HG03460 (cell line): ENCODE measurements around the gene XCL1.

Source experiments
- ATAC-seq: cut with Tn5 transposase; IDR thresholded peaks from one replicate; pipeline ENCODE4 v1.9.1; 2021; ENCODE audit not compliant: unreplicated experiment

Gene XCL1

DNA sequence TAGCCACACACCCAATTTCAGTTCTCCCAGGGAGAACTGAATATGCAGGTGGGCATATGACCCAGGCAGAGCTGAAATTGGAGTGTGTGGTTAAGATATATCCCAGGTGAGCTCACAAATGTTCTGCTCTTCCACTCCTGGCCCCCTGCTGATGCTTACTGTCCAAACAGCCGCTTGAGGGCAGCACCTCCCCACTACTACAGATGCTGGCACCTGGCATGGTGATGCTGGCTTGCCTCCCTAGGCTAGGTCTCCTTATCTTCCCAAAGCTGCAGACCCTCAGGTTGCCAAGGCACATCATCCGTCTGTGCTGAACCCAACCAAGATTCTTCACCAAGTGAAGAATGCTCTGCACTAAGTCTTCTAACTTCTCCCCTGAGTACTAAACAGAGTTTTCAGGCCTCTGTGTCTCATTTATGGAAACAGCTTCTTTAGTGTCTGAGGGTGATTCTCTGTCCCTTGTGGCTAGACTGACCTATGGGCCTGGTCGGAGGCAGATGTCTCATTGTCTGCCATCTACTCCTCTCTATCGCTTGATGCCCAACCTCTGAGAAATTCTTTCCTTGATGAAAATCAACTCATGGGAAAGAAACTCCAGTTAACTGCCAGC, 27.2 kb downstream of the XCL1 start:
- ATAC-seq, result no peak

DNA sequence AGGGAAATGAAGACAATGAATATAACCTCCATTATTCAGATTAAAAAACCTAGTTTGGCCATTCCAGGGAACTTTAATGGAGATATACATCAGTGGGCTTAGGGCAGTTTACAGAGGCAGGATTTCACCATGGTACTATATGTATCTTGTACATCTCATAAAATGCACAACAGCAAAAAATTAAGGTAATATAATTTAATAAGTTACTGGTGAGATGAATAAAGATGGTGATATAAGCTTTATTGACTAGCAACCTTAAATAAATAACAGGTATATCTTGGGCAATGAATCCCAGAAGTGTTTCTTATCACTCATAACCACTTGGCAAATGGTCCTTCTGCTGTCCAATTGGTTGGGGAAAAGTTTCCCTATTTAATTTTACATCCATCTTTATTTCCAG, 29.0 kb downstream of the XCL1 start:
- ATAC-seq, result no peak

DNA sequence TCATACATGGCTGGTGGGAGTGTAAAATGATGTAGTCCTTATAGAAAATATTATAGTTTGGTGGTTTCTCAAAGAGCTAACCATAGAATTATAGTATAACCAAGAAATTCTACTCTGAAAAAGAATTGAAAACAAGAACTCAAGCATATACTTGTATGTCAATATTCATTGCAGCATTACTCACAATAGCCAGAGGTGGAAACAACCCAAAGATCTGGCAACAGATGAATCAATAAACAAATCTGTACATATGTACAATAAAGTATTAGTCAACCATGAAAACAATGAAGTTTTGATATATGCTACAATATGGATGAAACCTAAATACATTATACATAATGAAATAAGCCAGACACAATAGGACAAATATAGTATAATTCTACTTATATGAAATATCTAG, 29.7 kb downstream of the XCL1 start:
- no peak for ATAC-seq

DNA sequence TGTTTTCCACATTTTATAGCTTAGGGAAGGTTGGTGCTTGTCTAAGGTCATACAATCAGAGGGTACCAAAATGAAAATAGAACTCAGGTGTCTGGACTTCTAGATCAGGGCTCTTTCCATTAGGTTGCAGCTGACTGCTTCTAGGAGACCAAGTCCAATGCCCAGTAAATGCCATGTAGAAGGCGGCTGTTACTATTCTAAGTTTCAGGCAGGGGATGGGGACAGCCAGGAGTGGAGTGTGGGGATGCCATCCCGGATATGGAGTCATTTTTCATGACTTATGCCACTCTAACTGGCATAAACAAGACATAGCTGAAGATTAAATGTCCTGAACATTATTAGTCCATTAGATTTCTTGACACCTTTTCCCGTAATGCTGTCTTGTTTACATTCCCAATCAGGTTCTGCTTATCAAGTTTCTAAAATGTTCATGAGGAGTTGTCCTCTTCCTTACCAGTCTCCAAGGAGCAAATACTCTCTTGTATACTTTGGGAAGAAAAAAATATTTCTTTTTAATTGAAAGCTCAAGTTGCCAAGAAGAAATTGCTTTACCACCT, 31.5 kb downstream of the XCL1 start:
- ATAC-seq, result no peak

DNA sequence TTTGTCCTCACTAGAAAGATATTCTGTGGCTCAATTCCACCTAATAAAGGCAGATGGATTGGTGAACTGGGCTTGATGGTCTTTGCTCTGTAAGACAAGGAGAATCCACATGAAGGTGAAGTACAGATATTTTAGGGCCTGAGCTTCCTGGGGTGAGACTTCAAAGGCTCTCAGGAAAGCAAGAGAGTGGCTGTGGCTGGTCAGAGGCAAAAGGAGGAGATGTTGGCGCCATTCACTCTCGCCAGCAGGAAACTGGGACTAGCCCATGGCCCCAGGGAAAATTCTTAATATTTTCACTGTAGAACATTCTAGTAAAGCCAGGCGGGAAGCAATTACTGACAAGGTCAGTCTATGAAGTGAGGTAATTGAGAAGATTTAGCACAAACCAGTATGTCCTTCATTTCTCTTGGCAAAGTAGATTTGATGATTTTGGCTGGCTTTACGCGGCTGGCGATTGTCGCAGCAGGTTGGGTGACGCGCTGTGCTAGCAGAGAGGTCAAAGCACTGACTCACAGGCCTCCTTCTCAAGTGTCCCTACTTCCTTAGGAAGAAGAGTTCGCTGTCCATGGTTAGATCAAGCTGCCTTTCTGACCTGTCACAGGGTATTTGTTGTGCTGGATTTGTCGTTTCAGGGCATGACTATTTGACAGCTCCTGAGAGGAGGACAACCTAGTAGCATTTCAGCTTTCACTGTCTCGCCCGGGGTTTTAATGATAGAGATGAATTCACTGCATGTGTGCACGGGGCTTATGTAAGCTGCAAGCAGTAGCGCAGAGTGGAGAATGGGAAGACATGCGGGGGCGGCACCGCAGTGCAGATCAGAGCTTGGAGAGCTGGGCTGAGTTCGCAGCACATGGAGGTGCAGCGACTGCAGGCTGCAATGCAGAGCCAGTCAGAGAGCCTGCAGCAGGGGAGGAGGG, 32.7 kb downstream of the XCL1 start:
- ATAC-seq, result no peak

DNA sequence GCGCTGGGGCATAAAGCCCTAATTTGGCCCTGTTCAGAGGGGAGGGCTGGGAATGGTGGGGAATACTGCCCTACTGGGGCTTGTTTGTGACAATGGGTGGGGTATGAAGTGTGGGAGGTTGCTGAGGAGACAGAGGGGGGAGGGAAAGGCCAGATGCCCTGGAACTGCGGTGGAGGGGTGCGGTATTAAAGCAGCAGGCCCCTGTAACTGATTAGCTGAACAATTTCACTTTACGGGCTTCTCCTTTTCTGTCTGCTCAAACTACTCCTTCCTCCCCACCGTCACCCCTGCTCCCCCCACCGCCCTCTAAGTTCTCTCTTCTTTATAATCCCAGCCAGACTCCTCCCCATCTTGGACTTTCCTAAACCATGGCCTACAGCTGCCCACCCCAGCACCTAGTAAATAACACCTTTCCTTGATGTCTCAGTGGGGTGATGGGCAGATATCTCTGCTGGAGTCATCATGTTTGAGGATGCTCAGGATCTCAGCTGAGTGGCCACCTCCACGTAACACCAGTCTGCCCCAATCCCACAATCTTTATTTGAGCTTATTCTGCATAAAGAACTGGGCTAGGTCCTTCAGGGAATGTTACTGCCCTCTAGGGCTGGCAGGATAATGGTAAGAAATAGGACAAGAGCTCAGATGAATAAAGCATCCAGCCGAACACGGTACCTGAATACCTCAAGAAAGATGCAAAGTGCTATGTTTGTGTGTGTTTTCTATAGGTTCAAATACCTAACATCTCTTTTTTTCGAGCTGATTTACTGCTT, 33.5 kb downstream of the XCL1 start:
- no peak for ATAC-seq

DNA sequence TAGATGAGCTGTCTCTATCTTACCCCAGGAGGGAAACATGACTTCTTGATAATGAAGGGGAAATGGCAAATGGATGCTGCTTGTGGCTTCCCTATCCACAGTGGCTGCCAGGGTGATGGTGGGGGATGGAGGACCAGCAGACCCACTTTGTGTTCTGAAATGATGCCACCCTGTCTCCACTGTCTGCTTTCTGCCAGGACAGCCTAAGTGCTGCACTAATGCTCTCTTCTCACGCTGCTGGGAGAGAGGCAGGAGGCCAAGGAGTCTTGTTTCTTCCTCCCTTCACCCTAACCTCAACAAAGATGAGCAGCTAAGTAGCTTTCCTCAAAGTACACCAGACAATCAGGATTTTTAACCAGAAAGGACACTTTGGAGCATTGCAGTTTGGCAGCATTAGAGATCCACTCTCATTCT, 36.6 kb downstream of the XCL1 start:
- ATAC-seq, result no peak

DNA sequence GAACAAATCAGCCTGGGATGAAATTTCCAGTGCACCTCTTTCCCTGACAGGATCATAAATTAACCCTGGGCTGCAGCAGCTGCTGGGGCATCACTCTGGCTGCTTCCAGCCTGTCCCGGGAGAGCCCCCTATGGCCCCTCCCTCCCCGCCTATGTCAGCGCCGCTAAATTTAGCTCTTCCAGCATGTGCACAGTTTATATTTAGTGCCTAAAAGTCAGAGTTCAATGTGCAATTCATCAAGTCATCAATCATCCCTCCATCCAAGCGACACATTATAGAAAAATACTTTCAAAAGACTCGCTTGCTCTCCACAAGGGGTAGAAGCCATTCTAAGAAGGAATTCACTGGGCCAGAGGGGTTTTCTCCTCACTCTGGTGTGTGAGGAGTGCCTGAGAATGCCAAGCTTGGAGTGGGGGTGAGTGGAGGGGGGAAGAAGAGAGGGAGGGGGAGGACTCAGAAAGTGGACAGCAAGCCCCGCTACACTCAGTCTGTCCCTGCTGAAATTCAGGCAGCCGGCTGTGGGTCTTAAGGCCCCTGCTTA, 37.4 kb downstream of the XCL1 start:
- ATAC-seq, result no peak

DNA sequence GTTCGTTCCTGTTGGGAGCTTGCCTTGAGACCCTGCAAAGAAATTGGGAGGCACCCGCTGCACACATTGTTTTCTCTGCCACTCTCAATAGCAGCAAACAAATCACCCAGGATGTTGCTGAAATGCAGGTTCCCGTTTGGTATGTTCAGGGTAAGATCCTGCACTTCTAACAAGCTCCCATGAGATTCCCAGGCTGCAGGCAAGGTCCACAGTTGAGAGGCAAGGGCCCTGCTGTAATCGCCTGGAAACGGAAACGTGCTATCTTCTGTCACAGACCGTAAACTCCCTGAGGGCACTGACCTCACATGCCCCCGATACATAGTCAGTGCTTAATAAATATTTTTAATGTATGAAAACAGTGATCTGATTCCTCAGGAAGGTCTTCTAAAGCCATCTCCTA, 37.8 kb downstream of the XCL1 start:
- ATAC-seq, result no peak

DNA sequence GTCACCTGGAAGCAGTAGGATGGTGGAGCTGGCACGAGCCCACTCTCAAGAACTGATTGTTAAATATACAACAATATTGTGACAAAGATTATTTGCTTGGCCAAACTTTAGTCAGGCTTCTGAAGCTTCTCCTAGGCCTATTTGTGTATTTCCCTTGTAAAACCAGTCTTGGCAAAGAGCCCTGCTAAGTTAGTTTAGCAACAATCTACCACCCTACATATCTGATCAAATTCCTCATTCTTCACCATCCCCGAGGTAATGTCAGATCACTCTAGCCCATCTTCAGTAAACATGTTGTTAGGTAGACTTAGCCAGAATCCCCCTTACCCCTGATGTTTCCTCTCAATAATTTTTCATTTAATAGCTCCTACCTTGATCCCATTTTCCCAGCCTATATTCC, 39.6 kb downstream of the XCL1 start:
- no peak for ATAC-seq

DNA sequence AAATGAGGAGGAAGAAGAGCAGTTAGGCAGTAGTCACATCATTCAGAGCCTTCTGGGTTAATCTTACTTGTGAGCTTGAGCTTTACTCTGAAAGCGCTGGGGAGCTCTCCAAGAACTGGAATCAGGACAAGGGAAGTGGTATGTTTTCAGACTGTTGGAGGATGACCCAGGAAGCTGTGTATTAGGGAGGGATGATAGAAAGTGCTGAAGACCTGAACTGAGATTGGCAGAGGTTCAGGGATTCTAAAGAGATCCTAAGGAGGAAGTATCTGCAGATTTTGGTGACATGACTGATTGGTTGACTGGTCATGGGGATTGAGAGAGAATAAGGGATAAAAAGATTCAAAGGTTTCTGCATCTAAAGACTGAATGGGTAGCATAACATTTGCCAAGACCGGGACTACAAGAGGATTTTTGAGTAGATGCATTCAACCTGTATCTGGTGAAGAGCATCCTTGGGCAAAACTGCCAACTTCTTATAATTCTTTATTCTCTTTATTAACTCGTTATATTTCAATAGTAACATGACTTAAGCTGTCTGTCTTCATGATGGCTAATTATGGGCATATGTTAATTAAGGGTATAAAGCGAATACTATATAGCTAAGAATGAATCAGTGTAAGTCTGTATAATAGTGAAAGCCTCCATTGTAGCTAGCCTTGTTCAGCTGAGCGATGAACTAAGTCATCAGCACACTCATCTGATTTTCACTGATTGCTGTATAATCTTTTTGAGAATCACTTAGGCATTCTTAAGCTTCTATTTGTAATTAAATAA, 41.8 kb downstream of the XCL1 start:
- ATAC-seq, result no peak

DNA sequence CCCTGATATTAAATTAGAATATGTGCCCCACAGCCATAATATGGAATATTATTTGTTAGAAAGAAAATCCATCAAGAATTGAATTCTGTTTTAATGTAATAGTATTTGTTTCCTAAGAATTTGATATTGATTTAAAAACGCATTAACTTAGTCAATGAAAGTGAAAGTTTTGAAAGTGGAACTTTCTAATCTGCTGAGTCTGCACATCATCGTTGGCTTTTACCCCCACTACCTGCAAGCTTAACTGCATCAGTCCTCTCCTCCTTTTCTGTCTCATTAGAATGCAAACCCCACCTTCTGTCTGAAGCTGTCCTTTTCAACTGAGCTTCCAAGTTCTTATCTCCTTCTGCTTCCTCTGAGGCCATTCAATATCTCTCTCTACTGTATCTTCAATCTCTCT, 42.5 kb downstream of the XCL1 start:
- ATAC-seq, result no peak

DNA sequence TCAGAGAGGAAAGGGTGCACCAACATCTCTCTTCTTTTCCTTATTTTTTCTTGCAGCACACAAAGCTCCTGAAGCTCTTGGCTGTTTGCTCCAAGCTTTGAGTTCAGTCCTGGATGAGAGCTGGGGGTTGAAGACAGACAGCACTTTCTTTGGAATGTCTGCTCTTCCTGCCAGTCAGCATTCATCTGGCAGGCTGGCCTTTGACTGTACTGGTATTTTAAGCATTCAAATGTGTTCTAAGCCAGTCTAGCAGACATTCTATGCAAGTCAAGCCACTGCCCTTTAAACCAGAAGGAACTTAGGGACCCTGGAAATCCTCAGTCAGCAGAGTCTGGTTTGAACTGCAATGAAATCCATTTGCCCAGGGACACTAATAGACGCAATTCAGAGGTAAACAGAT, 45.0 kb downstream of the XCL1 start:
- ATAC-seq, result no peak

DNA sequence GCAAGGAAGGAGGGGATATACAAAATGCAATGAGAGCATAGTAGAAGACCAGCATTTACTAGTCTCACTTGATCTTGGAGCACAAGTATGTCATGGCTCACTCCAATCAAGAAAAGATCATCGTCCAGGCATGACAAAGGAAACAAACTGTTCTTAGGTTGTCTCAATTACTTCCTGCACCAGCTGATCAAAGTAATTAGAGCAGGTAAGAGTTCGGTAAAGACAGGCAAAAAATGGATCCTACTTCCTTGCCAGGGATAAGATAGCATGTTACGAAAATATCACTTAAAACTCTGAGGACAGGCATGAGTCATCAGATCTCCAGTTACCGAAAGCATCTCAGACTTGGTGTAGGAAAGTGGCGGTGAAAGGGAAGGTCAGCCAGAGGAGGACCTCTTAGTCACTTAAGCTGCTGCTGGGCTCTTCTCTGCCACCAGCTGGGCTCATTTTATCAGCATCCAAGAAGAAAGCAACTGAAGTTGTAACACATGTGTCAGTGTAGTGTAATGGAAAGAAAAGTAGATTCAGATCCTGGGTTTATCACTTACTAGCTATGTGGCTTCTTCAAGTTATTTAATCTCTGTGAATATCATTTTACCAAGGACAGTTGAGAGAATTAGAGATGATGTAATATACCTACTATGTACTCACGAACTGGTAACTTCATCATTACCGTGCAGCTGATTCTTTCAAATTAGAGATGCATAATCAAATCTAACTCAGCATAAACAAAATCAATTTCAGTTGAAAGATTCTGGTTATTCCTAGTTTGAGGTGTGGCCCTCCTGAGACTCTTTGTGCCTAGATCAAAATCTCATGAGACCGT, 46.8 kb downstream of the XCL1 start:
- ATAC-seq, result no peak

DNA sequence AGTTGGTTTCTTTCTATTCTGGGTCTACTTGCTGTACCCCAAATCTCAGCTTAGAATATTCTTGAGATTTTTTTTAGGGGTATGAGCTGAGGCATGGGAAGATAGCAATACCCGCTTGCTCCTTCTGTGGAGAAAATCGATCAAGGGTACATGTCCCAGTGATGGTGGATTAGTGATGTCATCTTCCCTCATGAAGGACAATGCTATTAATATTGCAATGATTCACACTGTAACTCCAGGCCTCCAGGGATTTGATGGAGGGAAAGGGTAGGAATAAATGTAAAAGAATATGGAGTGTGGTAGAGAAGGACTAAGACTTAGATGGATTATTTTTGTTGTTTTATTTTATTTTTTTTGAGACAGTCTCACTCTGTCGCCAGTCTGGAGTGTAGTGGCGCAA, 47.4 kb downstream of the XCL1 start:
- ATAC-seq, result no peak

DNA sequence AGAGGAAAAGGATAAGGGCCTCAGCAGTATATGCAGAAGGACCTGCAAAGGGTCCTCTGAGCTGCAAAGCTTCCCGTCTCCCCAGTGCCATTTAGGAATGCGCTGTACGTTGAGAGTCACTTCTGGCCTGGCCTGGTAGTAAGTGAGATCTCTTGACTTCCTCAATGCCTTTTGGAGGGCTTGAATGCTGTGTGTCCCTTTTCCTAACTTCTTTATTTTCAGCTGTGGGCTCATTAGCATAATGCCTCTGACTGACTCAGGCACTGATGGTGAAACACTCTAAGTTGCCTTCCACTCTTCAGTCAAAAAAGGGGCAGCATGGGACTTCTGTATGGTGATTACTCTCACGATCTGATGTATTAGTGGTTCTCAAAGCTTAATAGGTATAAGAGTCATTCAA, 49.9 kb downstream of the XCL1 start:
- no peak for ATAC-seq

DNA sequence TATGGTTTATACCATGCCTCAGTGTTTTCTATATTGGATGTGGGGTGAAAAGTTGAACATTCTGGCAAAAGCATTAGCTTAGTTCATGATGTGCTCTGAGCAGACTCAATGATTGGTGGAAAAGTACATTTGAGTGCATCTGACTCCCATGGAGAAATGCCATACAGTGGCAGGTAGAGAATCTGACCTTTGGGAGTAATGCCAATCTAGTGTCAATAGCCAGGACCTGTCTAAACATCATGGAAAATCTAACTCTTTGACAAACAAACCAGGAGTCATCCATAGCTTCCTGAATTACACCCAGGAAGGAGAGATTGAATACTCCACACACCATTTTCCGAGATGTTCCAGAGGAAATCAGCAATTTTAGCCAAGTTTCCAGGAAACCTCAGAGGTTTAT, 51.0 kb downstream of the XCL1 start:
- ATAC-seq, result no peak

DNA sequence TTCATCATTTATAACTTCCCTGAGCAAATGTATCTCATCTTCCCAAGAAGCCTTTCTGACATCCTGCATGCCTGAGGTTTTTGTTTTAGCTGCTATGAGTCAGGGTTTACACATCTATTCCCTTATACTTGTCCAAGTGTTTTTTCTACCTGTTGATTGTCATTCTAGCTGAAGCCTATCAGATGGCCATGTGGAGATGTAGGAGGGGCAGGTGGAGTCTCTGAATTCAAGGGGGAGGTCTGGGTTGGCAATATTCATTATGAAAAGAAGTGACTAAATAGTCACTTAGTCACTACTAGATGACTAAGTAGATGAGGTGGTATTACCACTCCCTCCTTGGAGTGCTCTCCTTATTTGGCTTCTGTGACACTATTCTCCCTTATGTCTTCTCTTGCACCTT, 52.4 kb downstream of the XCL1 start:
- ATAC-seq, result no peak

DNA sequence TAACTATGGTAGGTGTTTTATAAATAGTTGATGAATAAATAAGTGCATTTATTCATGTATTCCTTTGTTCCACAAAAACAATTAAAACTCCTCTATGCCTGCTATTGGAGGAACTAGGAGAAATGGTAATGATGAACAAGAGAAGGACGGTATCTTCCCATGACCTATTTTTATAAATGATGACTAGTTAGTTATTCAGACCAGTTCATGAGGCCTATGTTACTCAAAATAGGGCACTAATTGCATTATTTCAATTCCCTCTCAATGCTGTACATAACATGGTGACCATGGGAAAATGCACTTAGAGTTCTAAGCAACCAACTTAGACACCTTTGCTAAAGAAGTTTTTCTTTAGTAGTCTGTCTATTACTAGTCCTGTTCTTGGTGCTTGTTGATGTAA, 53.1 kb downstream of the XCL1 start:
- no peak for ATAC-seq
